MM.1S (cell line): ENCODE results near the gene FASLG.

Source experiments
- EZH2 ChIP-seq: fragments of 300-600 bp; sonication (generic); optimal IDR thresholded peaks from 2 replicates; pipeline ENCODE3; 2017; ENCODE audit warnings: low read depth, mild to moderate bottlenecking, antibody characterized with exemption, low read length, mixed read lengths
- EZH2phosphoT487 ChIP-seq: fragments of 300-600 bp; sonication (generic); IDR thresholded peaks from 2 replicates; pipeline ENCODE4 v1.6.1; 2018; ENCODE audit warnings: antibody characterized with exemption, low read length
- TF ChIP-seq, protein P1 (sequence below): fragments of 300-600 bp; sonication (generic); IDR thresholded peaks from 2 replicates; pipeline ENCODE4 v1.5.1; 2016; ENCODE audit warnings: antibody characterized with exemption, low read length, mixed read lengths

DNA sequence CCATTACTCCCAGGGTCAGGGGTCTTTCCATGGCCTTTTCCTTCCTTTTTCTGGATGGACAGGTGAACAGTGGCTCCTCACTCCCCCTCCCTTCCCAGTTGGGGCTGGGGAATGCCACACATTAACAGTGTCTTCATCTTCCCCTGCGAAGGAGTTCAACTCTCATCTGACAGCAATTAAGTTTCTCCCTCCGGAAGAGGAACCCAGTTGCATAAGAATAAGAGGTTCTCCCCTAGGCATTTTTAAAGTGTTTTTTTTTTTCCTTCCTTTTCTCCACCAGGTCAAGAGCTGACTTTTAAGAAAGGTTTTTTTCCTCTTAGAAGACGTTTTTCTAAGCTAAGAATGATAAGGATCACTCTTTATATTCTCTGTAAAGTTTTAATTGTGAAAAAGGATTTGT lies 42.3 kb upstream of the FASLG start:
- no peak for TF ChIP-seq EZH2
- TF ChIP-seq, protein P1, sequence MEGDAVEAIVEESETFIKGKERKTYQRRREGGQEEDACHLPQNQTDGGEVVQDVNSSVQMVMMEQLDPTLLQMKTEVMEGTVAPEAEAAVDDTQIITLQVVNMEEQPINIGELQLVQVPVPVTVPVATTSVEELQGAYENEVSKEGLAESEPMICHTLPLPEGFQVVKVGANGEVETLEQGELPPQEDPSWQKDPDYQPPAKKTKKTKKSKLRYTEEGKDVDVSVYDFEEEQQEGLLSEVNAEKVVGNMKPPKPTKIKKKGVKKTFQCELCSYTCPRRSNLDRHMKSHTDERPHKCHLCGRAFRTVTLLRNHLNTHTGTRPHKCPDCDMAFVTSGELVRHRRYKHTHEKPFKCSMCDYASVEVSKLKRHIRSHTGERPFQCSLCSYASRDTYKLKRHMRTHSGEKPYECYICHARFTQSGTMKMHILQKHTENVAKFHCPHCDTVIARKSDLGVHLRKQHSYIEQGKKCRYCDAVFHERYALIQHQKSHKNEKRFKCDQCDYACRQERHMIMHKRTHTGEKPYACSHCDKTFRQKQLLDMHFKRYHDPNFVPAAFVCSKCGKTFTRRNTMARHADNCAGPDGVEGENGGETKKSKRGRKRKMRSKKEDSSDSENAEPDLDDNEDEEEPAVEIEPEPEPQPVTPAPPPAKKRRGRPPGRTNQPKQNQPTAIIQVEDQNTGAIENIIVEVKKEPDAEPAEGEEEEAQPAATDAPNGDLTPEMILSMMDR: no peak
- no peak for TF ChIP-seq EZH2phosphoT487
